ENCODE results near the gene TPPP.

DNA sequence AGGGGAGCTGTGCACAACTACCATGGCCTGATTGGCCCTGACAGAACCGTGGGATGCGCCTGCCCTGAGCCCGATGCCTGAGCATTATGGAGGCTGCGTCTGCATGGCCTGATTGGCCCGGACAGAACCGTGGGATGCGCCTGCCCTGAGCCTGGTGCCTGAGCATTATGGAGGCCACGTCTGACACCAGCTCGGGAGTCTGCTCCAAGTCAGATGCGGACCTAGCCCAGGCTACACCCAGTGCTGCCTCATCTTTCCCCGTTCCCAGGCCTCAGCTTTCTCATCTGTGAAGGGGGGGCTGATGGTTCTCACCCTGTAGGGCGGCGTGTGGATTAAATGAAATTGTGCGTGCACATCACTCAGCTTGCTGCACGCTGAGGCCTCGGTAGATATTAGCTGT lies 73.7 kb downstream of the TPPP start:
- TF ChIP-seq, protein P1, sequence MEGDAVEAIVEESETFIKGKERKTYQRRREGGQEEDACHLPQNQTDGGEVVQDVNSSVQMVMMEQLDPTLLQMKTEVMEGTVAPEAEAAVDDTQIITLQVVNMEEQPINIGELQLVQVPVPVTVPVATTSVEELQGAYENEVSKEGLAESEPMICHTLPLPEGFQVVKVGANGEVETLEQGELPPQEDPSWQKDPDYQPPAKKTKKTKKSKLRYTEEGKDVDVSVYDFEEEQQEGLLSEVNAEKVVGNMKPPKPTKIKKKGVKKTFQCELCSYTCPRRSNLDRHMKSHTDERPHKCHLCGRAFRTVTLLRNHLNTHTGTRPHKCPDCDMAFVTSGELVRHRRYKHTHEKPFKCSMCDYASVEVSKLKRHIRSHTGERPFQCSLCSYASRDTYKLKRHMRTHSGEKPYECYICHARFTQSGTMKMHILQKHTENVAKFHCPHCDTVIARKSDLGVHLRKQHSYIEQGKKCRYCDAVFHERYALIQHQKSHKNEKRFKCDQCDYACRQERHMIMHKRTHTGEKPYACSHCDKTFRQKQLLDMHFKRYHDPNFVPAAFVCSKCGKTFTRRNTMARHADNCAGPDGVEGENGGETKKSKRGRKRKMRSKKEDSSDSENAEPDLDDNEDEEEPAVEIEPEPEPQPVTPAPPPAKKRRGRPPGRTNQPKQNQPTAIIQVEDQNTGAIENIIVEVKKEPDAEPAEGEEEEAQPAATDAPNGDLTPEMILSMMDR (IDR thresholded peaks at IDR 0.05) = no peak
- no peak for TF ChIP-seq POLR2A (IDR thresholded peaks at IDR 0.05)
